HG03571 (cell line): ENCODE data around the gene EDC3.
A peak's percentile ranks its signal among the peaks of the same experiment; 100 is the strongest.

Experiments used
- ATAC-seq: cut with Tn5 transposase; IDR thresholded peaks from one replicate; pipeline ENCODE4 v1.9.1; 2021; ENCODE audit not compliant: unreplicated experiment

The EDC3 gene

DNA sequence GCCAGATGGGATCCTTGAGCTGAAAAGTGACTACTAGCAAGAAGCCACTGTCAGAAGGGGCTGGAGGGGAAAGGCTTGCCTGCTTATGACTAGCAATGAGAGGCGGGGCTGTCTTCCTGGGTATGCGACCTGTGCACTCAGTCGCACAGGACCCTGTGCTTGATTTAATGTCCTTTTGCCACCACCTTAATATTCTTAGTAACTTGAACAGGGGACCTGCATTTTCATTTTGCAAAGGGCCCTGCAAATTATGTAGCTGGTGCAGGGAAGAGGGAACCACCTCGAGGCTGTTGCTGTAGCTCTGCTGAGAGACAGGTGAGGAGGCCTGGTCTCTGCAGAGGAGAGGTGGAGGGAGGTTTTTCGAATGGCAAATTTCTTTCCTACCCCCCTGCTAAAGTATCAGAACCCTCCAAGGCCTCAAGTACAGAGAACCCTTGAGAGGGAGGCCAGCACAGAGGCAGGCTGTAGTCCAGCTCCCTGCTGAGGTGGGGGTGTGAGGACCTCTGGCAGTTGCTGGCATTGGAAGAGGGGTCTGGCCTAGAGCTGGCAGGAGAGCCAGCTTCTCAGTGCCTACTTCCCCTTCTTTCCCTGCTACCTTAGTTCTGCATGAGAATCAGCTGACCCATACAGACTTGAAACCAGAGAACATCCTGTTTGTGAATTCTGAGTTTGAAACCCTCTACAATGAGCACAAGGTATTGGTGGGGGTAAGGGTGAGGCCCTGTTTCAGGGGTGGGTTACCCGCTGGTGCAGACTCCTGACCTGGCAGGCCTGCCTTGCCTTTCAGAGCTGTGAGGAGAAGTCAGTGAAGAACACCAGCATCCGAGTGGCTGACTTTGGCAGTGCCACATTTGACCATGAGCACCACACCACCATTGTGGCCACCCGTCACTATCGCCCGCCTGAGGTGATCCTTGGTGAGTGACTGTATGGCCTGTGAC, 68.8 kb downstream of the EDC3 start:
- ATAC-seq, result no peak

DNA sequence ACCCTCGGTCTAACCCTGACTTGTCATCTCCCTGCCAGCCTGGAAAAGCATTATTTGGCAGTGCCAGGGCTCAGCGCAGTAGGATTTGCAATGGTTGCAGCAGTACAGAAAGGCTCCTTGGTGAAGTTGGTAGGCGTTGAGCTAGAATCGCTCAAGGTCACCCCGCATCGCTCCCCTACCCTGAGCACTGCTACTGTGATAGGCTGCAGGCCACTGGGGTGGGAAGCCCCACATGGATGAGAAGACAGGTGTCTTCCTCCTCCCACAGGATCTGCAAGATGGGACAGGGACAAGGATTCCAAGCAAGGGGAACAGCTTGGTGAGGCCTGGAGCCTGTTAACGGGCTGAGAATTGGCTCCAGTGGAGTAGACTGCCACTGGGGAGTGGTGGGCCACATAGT, 69.5 kb downstream of the EDC3 start:
- ATAC-seq, result no peak

GRCh38 chr15:74625693-74626092, 70.1 kb downstream of the EDC3 start:
- no peak for ATAC-seq

DNA sequence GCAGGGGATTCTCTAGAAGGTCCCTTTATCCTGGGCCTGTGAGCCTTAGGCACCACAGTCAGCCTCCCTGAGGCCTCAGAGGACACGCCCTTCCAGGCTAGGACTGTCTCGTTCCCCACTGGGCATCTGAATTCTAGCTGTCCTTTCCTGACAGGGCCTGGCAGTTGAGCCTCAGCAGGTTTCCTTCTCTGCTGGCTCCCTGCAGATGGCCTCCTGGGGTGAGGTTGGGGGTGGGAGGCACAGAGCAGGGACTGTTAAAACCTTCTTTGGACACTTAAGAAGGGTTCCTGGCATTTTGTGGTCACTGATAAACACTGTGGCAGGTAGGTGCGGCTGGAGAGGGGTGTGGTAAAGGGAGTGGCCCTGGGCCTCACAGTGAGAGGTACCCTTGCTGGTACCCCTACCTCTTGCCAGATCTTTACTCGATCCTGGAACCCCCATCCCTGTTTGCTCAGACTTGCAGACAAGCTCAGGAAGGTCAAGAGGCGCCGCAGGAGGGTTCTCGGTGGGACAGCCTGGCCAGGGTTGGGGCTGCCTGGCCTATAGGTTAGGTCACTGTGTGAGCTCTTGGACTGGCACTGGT, 71.7 kb downstream of the EDC3 start:
- no peak for ATAC-seq

DNA sequence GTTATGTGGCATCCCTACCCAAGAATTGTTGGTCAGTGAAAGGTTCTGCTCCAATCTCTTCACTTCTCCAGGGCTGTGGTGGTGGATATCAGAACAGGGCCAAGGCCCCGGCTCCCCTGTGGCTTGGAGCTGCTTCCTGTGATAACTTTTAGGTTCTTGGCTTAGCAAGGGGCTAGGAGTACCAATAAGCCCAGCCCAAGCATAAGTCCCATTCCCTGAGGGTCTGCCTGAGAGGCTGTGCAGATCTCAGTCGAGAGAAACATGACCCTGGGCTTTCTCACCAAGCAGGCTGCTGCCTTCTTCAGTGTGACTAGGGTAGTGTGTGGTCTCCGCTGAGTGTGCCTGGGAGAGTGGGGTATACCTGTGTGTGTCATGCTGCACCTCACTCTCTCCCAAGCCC, 73.1 kb downstream of the EDC3 start:
- ATAC-seq, result no peak

- no peak for ATAC-seq
These were observed 73.9 kb downstream of the EDC3 start for GRCh38 chr15:74621936-74622335.

DNA sequence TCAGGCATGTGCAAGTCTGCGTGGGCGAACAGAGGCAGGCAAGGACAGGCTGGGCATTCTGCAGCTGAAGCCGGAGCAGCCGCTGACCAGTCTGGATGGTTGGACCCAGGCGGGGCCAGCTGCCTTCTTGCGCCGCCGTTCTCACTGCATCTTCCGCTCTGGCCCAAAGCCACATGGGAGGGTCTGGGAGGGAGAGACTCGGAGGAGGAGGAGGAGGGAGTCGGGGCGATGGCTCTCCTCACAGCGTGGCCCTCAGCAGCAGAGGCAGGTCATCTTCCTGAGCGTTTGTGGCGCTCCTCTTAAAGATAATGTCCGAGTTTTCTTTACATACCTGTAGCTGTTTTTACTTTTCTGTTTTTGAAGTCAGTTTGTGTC, 74.3 kb downstream of the EDC3 start:
- no peak for ATAC-seq

GRCh38 chr15:74620636-74621545, 74.9 kb downstream of the EDC3 start:
- ATAC-seq, result peak; percentile 61

- ATAC-seq, result no peak
These were observed 75.7 kb downstream of the EDC3 start for GRCh38 chr15:74619916-74620635.

DNA sequence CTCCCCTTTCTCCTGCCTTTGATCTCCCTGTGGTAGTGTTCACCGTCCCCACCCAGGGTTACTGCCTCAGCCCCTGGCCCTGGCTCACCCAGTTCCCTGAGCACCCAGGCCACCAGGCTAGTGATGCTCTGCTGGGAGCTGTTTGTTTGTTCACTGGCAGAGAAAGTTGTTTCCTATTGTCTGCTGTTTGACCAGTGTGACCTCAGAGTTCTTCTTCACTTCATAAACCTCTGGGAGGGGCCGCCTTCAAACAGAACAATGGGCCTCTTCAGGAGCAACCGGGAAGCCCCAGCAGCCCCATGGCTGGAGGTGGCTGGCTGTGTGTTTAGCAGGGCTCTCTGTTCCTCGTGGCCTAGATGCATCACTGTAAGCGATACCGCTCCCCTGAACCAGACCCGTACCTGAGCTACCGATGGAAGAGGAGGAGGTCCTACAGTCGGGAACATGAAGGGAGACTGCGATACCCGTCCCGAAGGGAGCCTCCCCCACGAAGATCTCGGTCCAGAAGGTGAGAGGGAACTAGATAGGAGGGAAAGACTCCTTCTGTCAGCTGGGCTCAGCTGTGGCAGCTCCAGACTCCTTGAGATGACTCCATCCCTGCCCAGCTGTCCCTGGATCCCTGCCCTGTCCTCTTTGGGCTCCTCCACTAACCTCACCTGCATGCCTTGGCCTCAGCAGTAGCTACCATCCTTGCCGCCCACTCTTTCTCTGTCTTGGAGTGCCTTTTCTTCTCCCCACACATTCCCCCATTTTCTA, 76.8 kb downstream of the EDC3 start:
- ATAC-seq, result no peak

- ATAC-seq, result no peak
These were observed 78.8 kb downstream of the EDC3 start for GRCh38 chr15:74616996-74617395.

GRCh38 chr15:74616366-74616939, 79.4 kb downstream of the EDC3 start:
- ATAC-seq, result no peak

DNA sequence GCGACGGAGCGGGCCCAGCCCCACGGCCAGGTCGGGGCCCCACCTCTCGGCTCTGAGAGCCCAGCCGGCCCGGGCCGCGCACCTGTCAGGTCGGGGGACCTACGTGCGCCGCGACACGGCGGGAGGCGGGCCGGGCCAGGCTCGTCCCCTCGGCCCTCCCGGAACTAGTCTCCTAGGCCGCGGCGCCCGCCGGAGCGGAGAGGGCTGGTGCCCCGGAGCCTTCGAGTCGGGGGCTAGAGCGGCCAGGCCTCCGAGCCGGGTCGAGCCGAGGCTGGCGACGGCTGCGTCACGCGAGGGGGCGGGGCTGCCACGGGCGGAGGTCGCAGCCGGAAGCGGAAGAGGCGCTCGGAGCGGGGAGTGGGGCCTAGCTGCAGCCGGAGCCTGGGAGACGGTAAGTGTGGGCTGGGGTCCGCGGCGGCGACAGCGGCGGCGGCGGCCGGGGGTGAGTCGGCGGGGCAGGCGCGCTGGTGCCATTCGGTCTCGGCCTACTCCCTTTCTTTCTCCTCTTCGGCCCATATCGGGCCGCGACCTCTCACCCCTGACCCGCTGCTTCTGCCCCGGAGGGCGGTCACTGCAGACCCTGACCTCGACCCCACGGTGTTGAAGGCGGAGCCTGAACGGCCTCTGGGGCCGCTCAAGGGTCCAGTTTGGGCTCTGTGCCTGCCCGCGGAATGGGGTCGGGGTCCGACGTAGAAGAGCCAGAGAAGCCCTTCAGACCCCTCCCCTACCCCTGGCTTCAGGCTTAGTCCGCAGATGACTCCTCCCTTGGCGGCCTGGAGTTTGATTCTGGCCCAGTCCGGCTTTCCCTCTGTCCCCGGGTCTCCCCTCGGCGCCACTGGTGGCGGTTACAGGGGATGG, 80.1 kb downstream of the EDC3 start, which contains the start of gene CLK3:
TSS of gene CLK3 (plus strand) at position 329 of the 858 bp plus-strand sequence. CDS start 3,361 bp downstream, outside the sequence.
- ATAC-seq, result peak; percentile 59

DNA sequence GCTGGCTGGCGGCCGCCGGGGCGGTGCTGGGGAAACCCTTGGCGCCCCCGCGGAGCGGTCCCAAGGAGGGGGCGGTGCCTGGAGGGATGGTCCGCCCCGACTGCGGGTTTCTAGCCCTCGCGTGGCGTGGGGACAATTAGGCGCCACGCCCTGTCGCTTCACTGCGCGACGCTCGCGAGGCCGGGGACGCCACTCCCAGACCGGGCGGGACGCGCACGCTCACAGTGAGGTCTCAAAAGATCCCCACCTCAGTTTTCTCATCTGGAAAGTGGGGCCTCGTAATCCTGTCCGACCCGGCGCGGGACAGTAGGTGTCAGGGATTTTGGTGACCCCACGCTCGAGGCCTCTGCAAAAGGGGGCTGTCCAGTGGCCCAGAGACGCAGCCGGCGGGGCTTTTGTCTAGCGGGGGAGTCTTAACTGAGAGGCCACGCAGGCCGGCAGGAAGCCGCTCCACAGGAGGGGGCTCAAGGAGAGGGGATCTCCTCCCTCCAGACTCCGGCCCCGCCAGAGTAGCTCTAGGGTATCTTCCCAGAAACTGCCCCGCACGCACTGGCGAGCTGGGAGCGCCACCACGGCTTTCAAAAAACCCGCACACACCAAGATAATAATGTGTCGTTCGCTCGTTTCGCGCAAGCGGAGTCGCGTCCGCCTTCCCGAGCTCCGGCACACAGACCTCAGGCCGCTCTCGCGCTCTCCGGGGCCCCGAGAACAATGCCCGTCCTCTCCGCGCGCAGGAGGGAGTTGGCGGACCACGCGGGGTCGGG, 80.9 kb downstream of the EDC3 start:
- peak; percentile 32 for ATAC-seq

DNA sequence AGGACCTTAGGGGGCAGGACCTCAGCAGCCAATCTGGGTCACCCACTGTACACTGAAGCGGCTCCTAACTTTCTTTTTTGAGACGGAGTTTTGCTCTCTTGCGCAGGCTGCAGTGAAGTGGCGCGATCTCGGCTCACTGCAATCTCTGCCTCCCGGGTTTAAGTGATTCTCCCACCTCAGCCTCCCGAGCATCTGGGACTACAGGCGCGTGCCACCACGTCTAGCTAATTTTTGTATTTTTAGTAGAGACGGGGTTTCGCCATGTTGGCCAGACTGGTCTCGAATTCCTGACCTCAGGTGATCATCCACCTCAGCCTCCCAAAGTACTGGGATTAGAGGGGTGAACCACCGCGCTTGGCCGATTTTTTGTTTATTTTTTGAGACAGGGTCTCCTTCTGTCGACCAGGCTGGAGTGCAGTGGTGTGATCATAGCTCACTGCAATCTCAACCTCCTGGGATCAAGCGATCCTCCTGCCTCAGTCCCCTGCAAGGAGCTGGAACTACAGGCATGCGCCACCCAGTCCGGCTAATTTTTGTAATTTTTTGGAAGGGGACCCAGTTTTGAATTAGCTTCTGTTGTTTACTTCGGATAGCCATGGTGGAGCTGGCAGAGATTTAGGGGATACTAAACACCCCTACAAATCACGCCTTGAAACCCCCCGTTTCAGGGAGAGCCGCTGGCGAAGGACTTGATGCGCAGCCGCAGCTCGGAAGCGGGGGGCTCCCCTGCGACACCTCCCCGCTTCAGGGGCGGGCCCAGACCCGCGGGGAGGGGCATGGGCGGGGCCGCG, 81.7 kb downstream of the EDC3 start:
- ATAC-seq, result no peak

GRCh38 chr15:74613089-74613952, 82.5 kb downstream of the EDC3 start:
- ATAC-seq, result no peak
